Measurements from ENCODE around the gene PAIP1. TPM values are rescaled to one million over a fixed set of nuclear protein-coding genes. Genes with fewer than 3 reads are reported as not detected.

PAIP1 gene
- total and polyA plus RNA-seq, 7 donors = 37.9 to 123 (median 89.9) TPM

DNA sequence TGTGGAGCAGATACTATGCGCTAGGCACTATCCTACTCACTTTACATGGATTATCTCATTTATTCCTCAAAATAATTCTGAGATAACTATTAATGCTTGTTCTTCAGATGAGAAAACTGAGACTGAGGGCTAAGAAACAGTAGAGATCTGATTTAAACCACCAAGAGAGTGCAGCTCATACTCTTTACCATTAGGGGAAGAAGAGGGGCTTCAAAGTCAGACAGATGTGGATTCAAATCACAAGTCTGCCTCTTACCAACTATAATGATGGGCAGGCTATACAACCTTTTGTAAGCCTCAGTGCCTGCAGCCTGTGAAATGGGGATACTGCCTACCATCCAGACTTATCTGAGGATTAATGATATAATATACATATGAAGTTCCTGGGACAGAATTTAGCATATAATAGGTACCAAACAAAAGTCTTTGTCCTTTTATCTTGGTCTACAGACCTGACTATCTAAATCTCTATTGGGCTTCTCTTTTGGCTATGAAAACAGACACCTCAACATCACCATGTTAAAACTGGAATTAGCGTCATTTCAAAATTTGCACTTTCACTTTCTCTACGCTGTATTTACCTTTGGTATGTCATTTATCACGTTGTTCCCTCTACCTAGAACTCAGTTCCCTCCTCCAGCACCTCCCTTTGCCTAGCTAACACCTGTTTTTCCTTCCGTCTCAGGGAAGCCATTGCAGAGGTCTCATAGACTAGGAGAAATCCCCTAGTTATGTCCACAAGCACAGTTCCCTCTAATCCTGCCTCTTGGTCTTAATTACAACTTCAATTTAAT is 59.4 kb downstream of the PAIP1 start:
- Histone ChIP-seq H3K36me3 (peaks cover 0 to 2% (median 0%) of the 10 kb centered on the region in 4 donors), H3K4me1 (no peaks in the 10 kb centered on the region), H3K9me3 (no peaks in the 10 kb centered on the region), H3K27ac (no peak overlapping the region), H3K27me3 (no peaks in the 10 kb centered on the region), H3K4me3 (no peak overlapping the region)
- WGBS, 2 donors = 36 to 72% methylated on average over 5 of the region's 5 CpGs
- intact Hi-C loops (cut with DNase I) = no loop called here
- DNase-seq = no peak
- TF ChIP-seq, protein P1, sequence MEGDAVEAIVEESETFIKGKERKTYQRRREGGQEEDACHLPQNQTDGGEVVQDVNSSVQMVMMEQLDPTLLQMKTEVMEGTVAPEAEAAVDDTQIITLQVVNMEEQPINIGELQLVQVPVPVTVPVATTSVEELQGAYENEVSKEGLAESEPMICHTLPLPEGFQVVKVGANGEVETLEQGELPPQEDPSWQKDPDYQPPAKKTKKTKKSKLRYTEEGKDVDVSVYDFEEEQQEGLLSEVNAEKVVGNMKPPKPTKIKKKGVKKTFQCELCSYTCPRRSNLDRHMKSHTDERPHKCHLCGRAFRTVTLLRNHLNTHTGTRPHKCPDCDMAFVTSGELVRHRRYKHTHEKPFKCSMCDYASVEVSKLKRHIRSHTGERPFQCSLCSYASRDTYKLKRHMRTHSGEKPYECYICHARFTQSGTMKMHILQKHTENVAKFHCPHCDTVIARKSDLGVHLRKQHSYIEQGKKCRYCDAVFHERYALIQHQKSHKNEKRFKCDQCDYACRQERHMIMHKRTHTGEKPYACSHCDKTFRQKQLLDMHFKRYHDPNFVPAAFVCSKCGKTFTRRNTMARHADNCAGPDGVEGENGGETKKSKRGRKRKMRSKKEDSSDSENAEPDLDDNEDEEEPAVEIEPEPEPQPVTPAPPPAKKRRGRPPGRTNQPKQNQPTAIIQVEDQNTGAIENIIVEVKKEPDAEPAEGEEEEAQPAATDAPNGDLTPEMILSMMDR (IDR thresholded peaks at IDR 0.05) = no peak
- TF ChIP-seq POLR2A (IDR thresholded peaks at IDR 0.05) = no peak
- TF ChIP-seq POLR2AphosphoS5 (IDR thresholded peaks at IDR 0.05) = no peak
- no peak for TF ChIP-seq EP300 (IDR thresholded peaks at IDR 0.05)

DNA sequence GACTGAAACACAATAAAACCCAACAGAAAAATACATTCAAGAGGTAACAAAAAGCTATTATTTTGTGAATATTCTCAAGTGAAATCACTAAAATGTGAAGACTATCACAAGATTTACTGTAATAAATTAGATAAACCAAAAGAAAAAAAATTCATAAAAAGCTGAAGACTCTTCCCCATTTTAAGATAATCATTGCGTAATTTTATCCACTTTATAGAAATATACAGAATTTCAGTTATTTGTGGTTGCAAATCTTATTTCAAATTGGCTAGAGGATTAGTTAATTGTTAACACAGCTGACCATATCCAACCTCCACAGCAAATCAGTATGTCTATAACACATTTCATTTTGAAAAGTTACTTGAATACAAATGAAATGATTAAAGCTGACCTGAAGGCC is 65.6 kb downstream of the PAIP1 start:
- 99% methylated on average over 1 of the region's 1 CpG for WGBS, 2 donors
- no peak overlapping the region for H3K27ac ChIP-seq
- H3K36me3 ChIP-seq = peaks cover 0 to 11% (median 0%) of the 10 kb centered on the region in 4 donors
- TF ChIP-seq, protein P1 (IDR thresholded peaks at IDR 0.05) = no peak
- TF ChIP-seq POLR2AphosphoS5 (IDR thresholded peaks at IDR 0.05) (no peak), POLR2A (IDR thresholded peaks at IDR 0.05) (no peak), EP300 (IDR thresholded peaks at IDR 0.05) (no peak)
- no peak overlapping the region for H3K4me3 ChIP-seq
- intact Hi-C loops (cut with DNase I) = no loop called here
- no peaks in the 10 kb centered on the region for H3K27me3 ChIP-seq
- H3K4me1 ChIP-seq = no peaks in the 10 kb centered on the region
- DNase-seq = no peak
- no peaks in the 10 kb centered on the region for H3K9me3 ChIP-seq

DNA sequence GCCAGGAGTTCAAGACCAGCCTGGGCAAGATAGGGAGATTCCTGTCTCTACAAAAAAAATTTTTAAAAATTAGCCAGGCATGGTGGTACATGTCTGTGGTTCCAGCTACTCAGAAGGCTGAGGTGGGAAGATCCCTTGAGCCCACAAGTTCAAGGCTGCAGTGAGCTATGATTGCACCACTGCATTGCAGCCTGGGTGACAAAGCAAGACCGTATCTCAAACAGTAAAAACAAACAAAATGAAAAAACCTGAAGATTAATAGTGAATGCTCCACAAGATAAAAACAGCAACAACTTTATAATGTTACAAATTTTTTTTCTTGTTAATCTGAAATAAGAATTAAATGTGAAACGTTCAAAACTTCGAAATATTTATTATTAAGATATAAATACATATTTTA is 70.5 kb downstream of the PAIP1 start:
- intact Hi-C loops (cut with DNase I) = loop anchor here (10.0 kb wide), 2 partner anchors 92 to 118 kb away; partner anchors contain the start of gene NNT
- H3K27me3 ChIP-seq = no peaks in the 10 kb centered on the region
- DNase-seq = no peak
- no peaks in the 10 kb centered on the region for H3K9me3 ChIP-seq
- H3K27ac ChIP-seq = no peak overlapping the region
- no peak overlapping the region for H3K4me3 ChIP-seq
- H3K4me1 ChIP-seq = peaks cover 0 to 23% (median 19%) of the 10 kb centered on the region in 4 donors
- WGBS, 2 donors = 92 to 93% methylated on average over 3 of the region's 3 CpGs
- TF ChIP-seq POLR2A (IDR thresholded peaks at IDR 0.05) = no peak
- no peak for TF ChIP-seq EP300 (IDR thresholded peaks at IDR 0.05)
- TF ChIP-seq POLR2AphosphoS5 (IDR thresholded peaks at IDR 0.05) = no peak
- TF ChIP-seq, protein P1 (IDR thresholded peaks at IDR 0.05) = no peak
- peaks cover 0 to 4% (median 0%) of the 10 kb centered on the region in 4 donors for H3K36me3 ChIP-seq

DNA sequence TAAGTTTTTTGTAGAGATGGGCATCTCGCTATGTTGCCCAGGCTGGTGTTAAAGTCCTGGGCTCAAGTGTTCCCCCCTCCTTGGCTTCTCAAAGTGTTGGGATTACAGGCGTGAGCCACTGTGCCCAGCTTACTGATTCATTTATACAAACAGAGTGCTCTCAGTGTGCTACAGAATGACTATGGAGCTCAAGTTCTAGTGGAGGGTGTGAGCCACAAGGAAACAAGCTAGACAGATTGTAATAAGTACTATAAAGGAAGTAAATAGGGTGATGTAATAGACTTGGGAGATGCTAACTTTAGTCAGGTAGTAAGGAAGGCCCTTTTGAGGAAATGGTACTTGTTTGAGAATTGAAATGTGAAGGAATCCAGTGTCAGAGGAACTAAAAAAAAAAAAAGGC is 71.5 kb downstream of the PAIP1 start:
- intact Hi-C loops (cut with DNase I) = loop anchor here (2.0 to 10.0 kb wide), 3 partner anchors 91 to 173 kb away; partner anchors contain the start of genes HMGCS1 and NNT
- TF ChIP-seq, protein P1 (IDR thresholded peaks at IDR 0.05) = no peak
- no peak for TF ChIP-seq POLR2A (IDR thresholded peaks at IDR 0.05)
- no peak for TF ChIP-seq EP300 (IDR thresholded peaks at IDR 0.05)
- no peak for TF ChIP-seq POLR2AphosphoS5 (IDR thresholded peaks at IDR 0.05)
- Histone ChIP-seq H3K27ac (peak overlapping the region in 1 of 4 donors; percentile 95), H3K9me3 (no peaks in the 10 kb centered on the region), H3K4me3 (no peak overlapping the region), H3K4me1 (peaks cover 0 to 23% (median 19%) of the 10 kb centered on the region in 4 donors), H3K27me3 (no peaks in the 10 kb centered on the region), H3K36me3 (no peaks in the 10 kb centered on the region)
- WGBS, 2 donors = 55 to 80% methylated on average over 2 of the region's 2 CpGs
- no peak for DNase-seq

All from sigmoid colon (tissue), 7 donors.